ENCODE results near the gene TRAF5.

Gene TRAF5

DNA sequence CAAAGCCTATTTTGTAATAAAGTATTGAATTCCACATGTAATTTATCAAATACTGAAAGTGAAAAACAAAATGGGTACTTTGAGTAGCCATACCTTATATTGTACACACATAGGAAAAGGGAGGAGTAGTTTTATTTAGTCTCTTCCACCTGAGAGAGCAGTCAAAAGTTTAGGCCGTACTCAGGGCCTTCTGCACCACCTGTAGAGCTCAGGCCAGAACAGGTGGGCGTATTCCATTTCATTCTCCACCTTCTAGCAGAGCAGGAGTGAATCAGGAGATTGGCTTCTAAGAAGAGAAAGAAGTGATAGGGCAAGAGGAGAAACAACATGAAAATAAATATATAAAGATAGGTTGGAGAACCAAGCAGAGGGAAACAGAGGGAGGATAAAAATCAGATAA, 44.0 kb downstream of the TRAF5 start:
- Histone ChIP-seq H3K27ac (ENCODE audit: low read length) (no peak overlapping the region), H3K4me1 (ENCODE audit: control insufficient read depth in 1 of 2, insufficient read depth in 2 of 2, low read length in 2 of 2) (no peaks in the 10 kb centered on the region), H3K27me3 (ENCODE audit: low read depth, low read length) (no peaks in the 10 kb centered on the region), H3K9me3 (ENCODE audit: control insufficient read depth in 1 of 2, low read length in 2 of 2) (no peaks in the 10 kb centered on the region), H3K36me3 (ENCODE audit: control insufficient read depth in 1 of 2, insufficient read depth in 2 of 2, low read length in 2 of 2) (peaks cover 13 to 38% of the 10 kb centered on the region in 2 donors), H3K4me3 (ENCODE audit: low read depth in 1 of 2, low read length in 2 of 2) (no peak overlapping the region)

DNA sequence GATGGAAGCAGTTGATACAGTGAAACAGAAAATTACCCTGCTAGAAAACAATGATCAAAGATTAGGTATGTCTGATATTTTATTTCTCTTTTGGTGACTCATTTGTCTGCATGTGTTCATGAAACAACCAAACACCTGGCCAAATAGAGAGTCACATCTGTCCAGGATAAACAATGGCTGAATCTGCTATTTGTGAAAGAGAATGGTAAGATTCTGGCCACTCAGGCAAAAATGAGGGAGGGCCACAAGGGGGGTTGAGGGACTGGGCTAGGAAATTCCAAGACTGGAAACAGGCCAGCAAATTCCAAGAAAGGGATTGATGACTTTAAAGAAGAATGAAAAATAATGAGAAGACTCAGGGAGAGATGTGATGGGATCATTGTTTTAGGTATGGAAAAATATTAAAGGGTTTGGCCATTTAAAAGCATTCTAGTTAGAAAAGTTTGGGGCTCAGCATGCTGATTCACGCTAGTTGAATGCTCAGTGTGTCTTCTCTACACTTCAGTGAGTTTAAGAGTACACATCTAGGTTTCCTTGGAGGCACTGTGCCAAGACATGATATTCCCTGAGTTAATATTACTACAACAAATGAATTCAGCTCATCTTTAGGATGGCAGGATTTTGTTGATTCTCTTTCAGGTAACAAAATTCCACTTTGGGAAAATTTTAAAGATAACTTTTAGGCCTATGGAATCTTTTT, 44.9 kb downstream of the TRAF5 start:
- no peak overlapping the region for H3K4me3 ChIP-seq (ENCODE audit: low read depth in 1 of 2, low read length in 2 of 2)
- no peaks in the 10 kb centered on the region for H3K27me3 ChIP-seq (ENCODE audit: low read depth, low read length)
- peaks cover 8 to 36% of the 10 kb centered on the region in 2 donors for H3K36me3 ChIP-seq (ENCODE audit: control insufficient read depth in 1 of 2, insufficient read depth in 2 of 2, low read length in 2 of 2)
- H3K9me3 ChIP-seq (ENCODE audit: control insufficient read depth in 1 of 2, low read length in 2 of 2): no peaks in the 10 kb centered on the region
- no peaks in the 10 kb centered on the region for H3K4me1 ChIP-seq (ENCODE audit: control insufficient read depth in 1 of 2, insufficient read depth in 2 of 2, low read length in 2 of 2)
- no peak overlapping the region for H3K27ac ChIP-seq (ENCODE audit: low read length)

DNA sequence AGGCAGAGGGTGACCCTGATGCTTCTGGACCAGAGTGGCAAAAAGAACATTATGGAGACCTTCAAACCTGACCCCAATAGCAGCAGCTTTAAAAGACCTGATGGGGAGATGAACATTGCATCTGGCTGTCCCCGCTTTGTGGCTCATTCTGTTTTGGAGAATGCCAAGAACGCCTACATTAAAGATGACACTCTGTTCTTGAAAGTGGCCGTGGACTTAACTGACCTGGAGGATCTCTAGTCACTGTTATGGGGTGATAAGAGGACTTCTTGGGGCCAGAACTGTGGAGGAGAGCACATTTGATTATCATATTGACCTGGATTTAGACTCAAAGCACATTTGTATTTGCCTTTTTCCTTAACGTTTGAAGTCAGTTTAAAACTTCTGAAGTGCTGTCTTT, 45.8 kb downstream of the TRAF5 start:
- Histone ChIP-seq H3K9me3 (ENCODE audit: control insufficient read depth in 1 of 2, low read length in 2 of 2) (no peaks in the 10 kb centered on the region), H3K27ac (ENCODE audit: low read length) (no peak overlapping the region), H3K4me1 (ENCODE audit: control insufficient read depth in 1 of 2, insufficient read depth in 2 of 2, low read length in 2 of 2) (peaks cover 0 to 6% of the 10 kb centered on the region in 2 donors), H3K27me3 (ENCODE audit: low read depth, low read length) (no peaks in the 10 kb centered on the region), H3K4me3 (ENCODE audit: low read depth in 1 of 2, low read length in 2 of 2) (no peak overlapping the region), H3K36me3 (ENCODE audit: control insufficient read depth in 1 of 2, insufficient read depth in 2 of 2, low read length in 2 of 2) (peaks cover 8 to 31% of the 10 kb centered on the region in 2 donors)

DNA sequence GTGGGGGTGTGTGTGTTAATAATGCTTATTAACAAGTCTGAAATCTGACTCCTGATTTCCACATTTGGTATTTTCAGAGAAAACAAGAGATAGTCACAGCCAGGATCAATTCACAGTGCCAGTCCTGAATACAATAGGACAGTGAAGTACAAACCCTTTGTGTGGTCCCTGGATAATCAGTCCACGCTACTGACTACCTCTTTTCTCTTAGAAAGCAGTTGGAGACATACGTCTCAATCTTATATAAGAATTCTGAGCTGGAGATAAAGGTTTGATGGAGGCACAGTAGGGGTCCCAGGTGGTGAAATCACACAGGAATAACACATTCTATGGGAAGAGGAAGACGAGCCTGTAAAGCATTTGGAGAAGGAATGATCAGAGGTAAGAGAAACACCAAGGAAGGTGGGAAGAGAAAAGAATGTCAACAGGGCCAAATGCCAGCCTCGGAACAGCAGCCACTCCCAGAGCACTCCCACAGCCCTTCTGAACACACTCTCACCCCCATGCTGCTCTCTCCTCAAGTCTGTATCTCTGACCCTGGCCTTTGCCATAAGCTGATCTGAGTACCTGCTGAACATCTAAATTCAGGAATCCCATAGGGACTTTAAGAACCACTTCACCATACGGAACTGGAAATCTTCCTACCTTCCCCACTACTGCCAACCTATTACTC, 48.6 kb downstream of the TRAF5 start:
- no peaks in the 10 kb centered on the region for H3K9me3 ChIP-seq (ENCODE audit: control insufficient read depth in 1 of 2, low read length in 2 of 2)
- no peak overlapping the region for H3K27ac ChIP-seq (ENCODE audit: low read length)
- no peak overlapping the region for H3K4me3 ChIP-seq (ENCODE audit: low read depth in 1 of 2, low read length in 2 of 2)
- H3K27me3 ChIP-seq (ENCODE audit: low read depth, low read length): no peaks in the 10 kb centered on the region
- peaks cover 12 to 24% of the 10 kb centered on the region in 2 donors for H3K36me3 ChIP-seq (ENCODE audit: control insufficient read depth in 1 of 2, insufficient read depth in 2 of 2, low read length in 2 of 2)
- H3K4me1 ChIP-seq (ENCODE audit: control insufficient read depth in 1 of 2, insufficient read depth in 2 of 2, low read length in 2 of 2): peaks cover 0 to 12% of the 10 kb centered on the region in 2 donors

DNA sequence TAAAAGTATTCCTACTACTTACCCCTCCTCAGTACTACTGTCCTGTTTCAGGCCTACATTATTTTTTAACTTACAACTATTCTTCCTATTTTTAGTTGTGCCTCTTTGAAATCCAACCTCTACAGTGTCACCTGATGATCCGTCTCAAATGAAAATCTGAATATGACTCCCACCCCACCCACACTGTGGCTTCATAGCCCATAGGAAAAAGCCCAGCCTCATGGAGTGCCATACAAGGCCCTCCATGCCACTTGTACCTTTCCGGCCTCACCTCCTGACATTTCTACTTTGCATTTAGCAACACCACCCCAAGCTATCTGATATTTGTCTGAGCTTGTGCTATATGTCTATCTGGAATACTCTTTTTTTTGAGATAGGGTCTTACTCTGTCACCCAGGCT, 49.3 kb downstream of the TRAF5 start:
- Histone ChIP-seq H3K27me3 (ENCODE audit: low read depth, low read length) (no peaks in the 10 kb centered on the region), H3K9me3 (ENCODE audit: control insufficient read depth in 1 of 2, low read length in 2 of 2) (no peaks in the 10 kb centered on the region), H3K4me3 (ENCODE audit: low read depth in 1 of 2, low read length in 2 of 2) (no peak overlapping the region), H3K36me3 (ENCODE audit: control insufficient read depth in 1 of 2, insufficient read depth in 2 of 2, low read length in 2 of 2) (peaks cover 12 to 24% of the 10 kb centered on the region in 2 donors), H3K4me1 (ENCODE audit: control insufficient read depth in 1 of 2, insufficient read depth in 2 of 2, low read length in 2 of 2) (peaks cover 0 to 12% of the 10 kb centered on the region in 2 donors), H3K27ac (ENCODE audit: low read length) (no peak overlapping the region)

DNA sequence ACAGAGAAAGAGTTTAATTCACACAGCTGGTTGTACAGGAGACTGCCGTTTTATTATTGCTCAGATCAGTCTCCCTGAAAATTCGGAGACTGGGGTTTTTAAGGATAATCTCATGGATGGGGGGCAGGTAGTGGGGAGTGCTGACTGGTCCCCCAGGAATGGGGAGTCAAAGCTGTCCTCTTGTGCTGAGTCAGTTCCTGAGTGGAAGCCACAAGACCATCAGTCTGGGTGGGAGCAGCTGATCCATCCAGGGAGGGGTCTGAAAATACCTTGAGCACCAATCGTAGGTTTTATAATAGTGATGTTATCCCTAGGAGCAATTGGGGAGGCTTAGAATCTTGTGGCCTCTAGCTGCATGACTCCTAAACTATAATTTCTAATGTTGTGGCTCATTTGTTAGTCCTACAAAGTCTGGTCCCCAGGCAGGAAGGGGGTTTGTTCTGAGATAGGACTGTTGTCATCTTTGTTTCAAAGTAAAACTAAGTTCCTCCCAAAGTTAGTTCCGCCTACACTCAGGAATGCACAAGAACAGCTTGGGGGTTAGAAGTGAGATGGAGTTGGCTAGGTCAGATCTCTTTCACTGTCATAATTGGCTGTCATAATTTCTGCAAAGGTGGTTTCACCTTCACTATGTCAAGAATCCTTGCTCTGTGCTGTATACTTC, 50.3 kb downstream of the TRAF5 start:
- Histone ChIP-seq H3K27ac (ENCODE audit: low read length) (peak overlapping the region; percentile 10), H3K27me3 (ENCODE audit: low read depth, low read length) (no peaks in the 10 kb centered on the region), H3K9me3 (ENCODE audit: control insufficient read depth in 1 of 2, low read length in 2 of 2) (no peaks in the 10 kb centered on the region), H3K4me1 (ENCODE audit: control insufficient read depth in 1 of 2, insufficient read depth in 2 of 2, low read length in 2 of 2) (peaks cover 3 to 12% of the 10 kb centered on the region in 2 donors), H3K36me3 (ENCODE audit: control insufficient read depth in 1 of 2, insufficient read depth in 2 of 2, low read length in 2 of 2) (peaks cover 12 to 18% of the 10 kb centered on the region in 2 donors), H3K4me3 (ENCODE audit: low read depth in 1 of 2, low read length in 2 of 2) (no peak overlapping the region)

DNA sequence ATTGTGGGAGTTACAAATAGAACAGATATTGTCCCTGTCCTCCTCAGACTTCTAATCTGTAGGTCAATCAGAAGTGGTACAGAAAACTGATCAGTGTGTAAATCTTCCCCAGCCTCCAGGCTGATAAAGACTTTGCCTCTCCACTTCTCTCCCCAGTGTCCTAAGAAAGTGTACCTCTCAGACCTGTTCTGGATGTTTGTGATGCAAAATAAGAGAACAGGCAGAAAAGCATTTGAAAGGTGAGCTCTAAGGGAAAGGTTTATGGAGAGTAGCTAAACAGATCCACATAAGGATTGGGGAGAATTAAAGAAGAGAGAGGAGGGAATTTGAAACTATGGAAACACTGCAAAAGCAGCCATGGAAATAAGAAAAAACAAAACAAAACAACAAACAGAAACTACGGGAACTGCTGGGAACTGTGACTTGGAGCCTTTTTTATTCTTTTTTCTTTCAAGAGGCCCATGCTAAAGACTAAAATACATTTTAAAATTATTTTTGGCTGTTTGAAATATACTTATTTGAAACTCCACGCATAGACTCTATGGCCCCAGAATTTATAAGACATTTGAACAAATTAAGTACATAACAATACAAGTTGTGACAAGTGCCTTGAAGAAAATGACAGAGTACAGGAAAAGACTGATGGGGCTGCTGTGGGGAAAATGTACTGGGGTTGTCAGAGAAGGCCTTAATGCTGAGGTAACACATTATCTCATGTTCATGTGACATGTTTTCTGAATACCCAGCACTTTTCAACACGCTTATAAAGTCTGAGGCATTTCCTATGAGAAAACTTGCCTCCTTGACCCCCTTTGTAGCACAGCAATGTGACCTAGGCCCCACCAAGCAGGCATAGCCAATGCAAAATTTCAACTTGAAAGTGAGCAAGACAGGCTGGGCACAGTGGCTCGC, 51.2 kb downstream of the TRAF5 start:
- H3K27ac ChIP-seq (ENCODE audit: low read length): peak overlapping the region; percentile 10
- no peaks in the 10 kb centered on the region for H3K27me3 ChIP-seq (ENCODE audit: low read depth, low read length)
- H3K36me3 ChIP-seq (ENCODE audit: control insufficient read depth in 1 of 2, insufficient read depth in 2 of 2, low read length in 2 of 2): peaks cover 8 to 11% of the 10 kb centered on the region in 2 donors
- H3K4me3 ChIP-seq (ENCODE audit: low read depth in 1 of 2, low read length in 2 of 2): no peak overlapping the region
- H3K9me3 ChIP-seq (ENCODE audit: control insufficient read depth in 1 of 2, low read length in 2 of 2): no peaks in the 10 kb centered on the region
- H3K4me1 ChIP-seq (ENCODE audit: control insufficient read depth in 1 of 2, insufficient read depth in 2 of 2, low read length in 2 of 2): peaks cover 6 to 12% of the 10 kb centered on the region in 2 donors

DNA sequence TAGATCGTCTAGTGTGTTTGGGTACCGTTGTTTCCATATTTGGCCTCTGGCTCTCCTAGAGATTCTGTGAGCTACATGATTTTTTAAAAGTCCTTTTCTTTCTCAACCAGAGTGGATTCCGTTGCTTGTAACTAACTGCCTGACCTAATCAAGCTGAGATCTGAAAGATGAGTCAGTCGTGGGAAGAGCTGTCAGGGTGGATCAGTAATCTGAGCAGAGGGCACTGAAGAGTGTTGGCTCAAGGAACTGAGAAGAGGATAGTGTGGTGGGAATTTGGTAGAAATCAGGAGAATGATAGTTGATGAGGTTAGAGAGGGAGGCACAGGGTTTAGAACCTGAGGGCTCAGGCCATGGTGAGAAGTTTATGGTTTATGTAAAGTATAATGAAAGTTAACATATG, 52.2 kb downstream of the TRAF5 start:
- no peak overlapping the region for H3K4me3 ChIP-seq (ENCODE audit: low read depth in 1 of 2, low read length in 2 of 2)
- peaks cover 8 to 11% of the 10 kb centered on the region in 2 donors for H3K36me3 ChIP-seq (ENCODE audit: control insufficient read depth in 1 of 2, insufficient read depth in 2 of 2, low read length in 2 of 2)
- peaks cover 6 to 16% of the 10 kb centered on the region in 2 donors for H3K4me1 ChIP-seq (ENCODE audit: control insufficient read depth in 1 of 2, insufficient read depth in 2 of 2, low read length in 2 of 2)
- H3K27me3 ChIP-seq (ENCODE audit: low read depth, low read length): no peaks in the 10 kb centered on the region
- no peak overlapping the region for H3K27ac ChIP-seq (ENCODE audit: low read length)
- H3K9me3 ChIP-seq (ENCODE audit: control insufficient read depth in 1 of 2, low read length in 2 of 2): no peaks in the 10 kb centered on the region

DNA sequence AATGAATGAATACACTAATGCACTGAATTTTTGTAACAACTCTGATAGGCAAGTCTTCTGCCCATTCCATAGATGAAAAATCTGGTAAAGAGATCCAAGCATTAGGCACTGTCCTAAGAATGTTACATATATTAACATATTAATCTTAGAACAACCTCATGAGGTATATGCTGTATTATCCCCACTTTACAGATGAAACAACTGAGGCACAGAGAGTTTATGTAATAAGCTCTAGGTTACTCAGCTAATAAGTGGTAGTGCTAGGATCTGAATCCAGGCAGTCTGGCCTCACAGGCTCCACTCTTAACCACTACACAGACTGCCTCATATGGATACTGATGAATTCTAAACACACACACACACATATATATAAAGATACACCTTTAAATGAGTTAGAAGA, 52.8 kb downstream of the TRAF5 start:
- Histone ChIP-seq H3K27me3 (ENCODE audit: low read depth, low read length) (no peaks in the 10 kb centered on the region), H3K27ac (ENCODE audit: low read length) (no peak overlapping the region), H3K9me3 (ENCODE audit: control insufficient read depth in 1 of 2, low read length in 2 of 2) (no peaks in the 10 kb centered on the region), H3K36me3 (ENCODE audit: control insufficient read depth in 1 of 2, insufficient read depth in 2 of 2, low read length in 2 of 2) (peaks cover 4 to 11% of the 10 kb centered on the region in 2 donors), H3K4me3 (ENCODE audit: low read depth in 1 of 2, low read length in 2 of 2) (no peak overlapping the region), H3K4me1 (ENCODE audit: control insufficient read depth in 1 of 2, insufficient read depth in 2 of 2, low read length in 2 of 2) (peaks cover 6 to 17% of the 10 kb centered on the region in 2 donors)

DNA sequence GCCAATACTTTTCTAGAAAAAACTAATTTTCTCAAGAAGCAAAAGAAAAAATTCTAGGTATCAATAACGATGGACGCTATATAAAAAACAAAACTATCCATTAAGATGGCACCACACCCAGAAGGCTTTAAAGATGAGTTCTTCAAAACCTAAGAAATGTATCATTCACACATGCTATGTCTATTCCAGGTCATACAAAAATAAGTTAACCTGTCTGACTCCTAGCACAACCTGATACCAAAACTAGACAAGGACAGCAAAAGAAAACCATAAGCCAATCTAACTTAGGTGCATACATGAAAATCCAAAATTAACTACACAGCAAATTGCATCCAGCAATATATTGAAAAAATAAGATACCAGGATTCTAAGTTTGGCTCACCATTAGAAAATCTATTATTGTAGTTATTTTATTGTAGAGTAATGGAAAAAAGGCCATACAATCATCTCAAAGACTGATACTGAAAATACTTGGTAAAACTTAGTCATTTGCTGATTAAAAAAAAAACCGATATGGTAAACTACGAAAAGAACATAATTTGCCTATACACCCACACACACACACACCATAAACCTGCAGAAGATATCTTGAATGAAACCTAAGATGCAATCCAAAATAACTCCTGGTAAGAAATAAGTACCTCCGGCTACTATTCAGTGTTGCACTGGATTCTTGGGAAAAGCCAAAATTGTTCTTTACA, 55.0 kb downstream of the TRAF5 start:
- peaks cover 6 to 17% of the 10 kb centered on the region in 2 donors for H3K4me1 ChIP-seq (ENCODE audit: control insufficient read depth in 1 of 2, insufficient read depth in 2 of 2, low read length in 2 of 2)
- peak overlapping the region; percentile 61 to 91 for H3K4me3 ChIP-seq (ENCODE audit: low read depth in 1 of 2, low read length in 2 of 2)
- H3K27ac ChIP-seq (ENCODE audit: low read length): peak overlapping the region; percentile 68
- H3K9me3 ChIP-seq (ENCODE audit: control insufficient read depth in 1 of 2, low read length in 2 of 2): no peaks in the 10 kb centered on the region
- H3K36me3 ChIP-seq (ENCODE audit: control insufficient read depth in 1 of 2, insufficient read depth in 2 of 2, low read length in 2 of 2): peaks cover under 1 to 4% of the 10 kb centered on the region in 2 donors
- no peaks in the 10 kb centered on the region for H3K27me3 ChIP-seq (ENCODE audit: low read depth, low read length)
